WERI-Rb-1 (cell line): ENCODE measurements around the gene NUP205.
"Not testable (repeated sequence)": the region's sequence is repeated elsewhere in the genome, so short reads cannot be mapped to it uniquely, and the experiment has no call there.

Source experiments
- DNase-seq: peaks from one replicate; pipeline ENCODE4 v3.0.0-alpha.2; 2020
- H3K27ac ChIP-seq: fragments of 250-450 bp; sonication (Bioruptor Pico); 2 replicates; pipeline ENCODE4 v1.5.1; 2020; ENCODE audit warnings: mild to moderate bottlenecking, moderate library complexity
- H3K27me3 ChIP-seq: fragments of 250-450 bp; sonication (Bioruptor Pico); 2 replicates; pipeline ENCODE4 v1.5.1; 2021; ENCODE audit warnings: mild to moderate bottlenecking, low read depth, moderate library complexity; ENCODE audit not compliant: insufficient read depth, severe bottlenecking
- H3K36me3 ChIP-seq: fragments of 250-450 bp; sonication (Bioruptor Pico); 2 replicates; pipeline ENCODE4 v1.5.1; 2020; ENCODE audit warnings: mild to moderate bottlenecking, moderate library complexity
- H3K4me3 ChIP-seq: 2 replicates; pipeline ENCODE4 v1.5.1; 2011; ENCODE audit warnings: low read depth, mild to moderate bottlenecking, control low read depth, low read length
- H3K9me3 ChIP-seq: fragments of 250-450 bp; sonication (Bioruptor Pico); 2 replicates; pipeline ENCODE4 v1.5.1; 2021; ENCODE audit warnings: mild to moderate bottlenecking, moderate library complexity; ENCODE audit not compliant: severe bottlenecking
- TF ChIP-seq, protein P1 (sequence below): IDR thresholded peaks from 2 replicates; pipeline ENCODE4 v1.5.1; 2011; ENCODE audit warnings: low read depth, mild to moderate bottlenecking, control low read depth, inconsistent platforms, low read length

NUP205 gene

DNA sequence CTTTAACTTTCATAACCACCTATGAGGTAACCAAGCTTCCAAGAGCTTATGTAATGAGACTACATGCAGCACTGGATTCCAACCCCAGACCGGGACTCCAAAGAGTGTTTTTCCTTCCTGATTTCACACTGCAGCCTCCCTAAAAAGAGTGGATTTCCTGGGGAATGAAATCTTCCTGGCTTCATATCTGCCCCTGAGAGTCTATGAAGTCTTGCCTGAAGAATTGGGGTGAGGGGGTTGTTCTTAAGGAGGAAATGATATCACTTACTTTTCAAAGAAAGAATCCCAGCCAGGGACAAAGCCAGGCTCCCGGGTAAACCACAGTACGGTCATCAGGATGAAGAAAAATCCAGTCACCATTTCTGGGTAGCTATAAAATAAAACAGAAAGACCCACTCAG lies 134.3 kb downstream of the NUP205 start:
- Histone ChIP-seq H3K36me3 (no peaks in the 10 kb centered on the region; the same call in 1 of the 2 replicates), H3K4me3 (no peak overlapping the region), H3K27ac (no peak overlapping the region), H3K9me3 (no peaks in the 10 kb centered on the region), H3K27me3 (no peaks in the 10 kb centered on the region)
- no peak for DNase-seq
- TF ChIP-seq, protein P1, sequence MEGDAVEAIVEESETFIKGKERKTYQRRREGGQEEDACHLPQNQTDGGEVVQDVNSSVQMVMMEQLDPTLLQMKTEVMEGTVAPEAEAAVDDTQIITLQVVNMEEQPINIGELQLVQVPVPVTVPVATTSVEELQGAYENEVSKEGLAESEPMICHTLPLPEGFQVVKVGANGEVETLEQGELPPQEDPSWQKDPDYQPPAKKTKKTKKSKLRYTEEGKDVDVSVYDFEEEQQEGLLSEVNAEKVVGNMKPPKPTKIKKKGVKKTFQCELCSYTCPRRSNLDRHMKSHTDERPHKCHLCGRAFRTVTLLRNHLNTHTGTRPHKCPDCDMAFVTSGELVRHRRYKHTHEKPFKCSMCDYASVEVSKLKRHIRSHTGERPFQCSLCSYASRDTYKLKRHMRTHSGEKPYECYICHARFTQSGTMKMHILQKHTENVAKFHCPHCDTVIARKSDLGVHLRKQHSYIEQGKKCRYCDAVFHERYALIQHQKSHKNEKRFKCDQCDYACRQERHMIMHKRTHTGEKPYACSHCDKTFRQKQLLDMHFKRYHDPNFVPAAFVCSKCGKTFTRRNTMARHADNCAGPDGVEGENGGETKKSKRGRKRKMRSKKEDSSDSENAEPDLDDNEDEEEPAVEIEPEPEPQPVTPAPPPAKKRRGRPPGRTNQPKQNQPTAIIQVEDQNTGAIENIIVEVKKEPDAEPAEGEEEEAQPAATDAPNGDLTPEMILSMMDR, result no peak

DNA sequence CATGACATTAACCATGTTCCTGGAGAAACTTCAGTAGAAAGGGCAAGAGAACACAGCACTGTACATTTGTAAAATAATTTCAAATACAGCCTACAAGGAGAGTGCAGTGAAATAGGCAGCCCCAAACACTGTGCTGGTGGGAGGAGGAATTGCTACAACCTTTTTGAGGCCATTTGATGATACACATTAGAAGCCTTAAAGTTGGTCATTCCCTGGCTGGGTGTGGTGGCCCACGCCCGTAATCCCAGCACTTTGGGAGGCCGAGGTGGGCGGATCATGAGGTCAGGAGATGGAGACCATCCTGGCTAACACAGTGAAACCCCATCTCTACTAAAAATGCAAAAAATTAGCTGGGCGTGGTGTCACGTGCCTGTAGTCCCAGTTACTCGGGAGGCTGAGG lies 134.9 kb downstream of the NUP205 start:
- not testable (repeated sequence) for H3K27ac ChIP-seq, H3K27me3 ChIP-seq, H3K9me3 ChIP-seq, DNase-seq, H3K4me3 ChIP-seq, H3K36me3 ChIP-seq

DNA sequence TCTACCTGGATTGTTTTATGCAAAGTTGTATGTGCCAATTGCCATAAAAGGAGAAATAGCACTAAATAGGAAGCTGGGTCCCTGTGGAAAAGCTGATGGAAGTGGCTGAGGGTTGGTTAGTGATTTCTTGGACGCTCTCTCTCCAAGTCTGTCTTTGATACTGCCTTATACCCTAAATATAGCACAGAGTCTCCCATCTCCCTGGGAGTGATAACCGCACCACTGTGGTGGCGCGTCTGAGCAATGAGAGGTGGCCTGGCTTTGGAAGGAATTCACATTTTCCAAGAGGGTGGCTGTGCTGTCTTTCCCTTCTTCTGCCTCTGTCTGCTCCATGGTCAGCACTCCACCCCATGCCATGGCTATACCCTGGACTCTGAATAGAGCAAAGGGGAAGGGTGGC lies 135.8 kb downstream of the NUP205 start:
- Histone ChIP-seq H3K36me3 (no peaks in the 10 kb centered on the region; the same call in none of the 2 replicates), H3K27ac (no peak overlapping the region), H3K27me3 (no peaks in the 10 kb centered on the region), H3K9me3 (no peaks in the 10 kb centered on the region), H3K4me3 (no peak overlapping the region)
- no peak for DNase-seq
- TF ChIP-seq, protein P1, result no peak

DNA sequence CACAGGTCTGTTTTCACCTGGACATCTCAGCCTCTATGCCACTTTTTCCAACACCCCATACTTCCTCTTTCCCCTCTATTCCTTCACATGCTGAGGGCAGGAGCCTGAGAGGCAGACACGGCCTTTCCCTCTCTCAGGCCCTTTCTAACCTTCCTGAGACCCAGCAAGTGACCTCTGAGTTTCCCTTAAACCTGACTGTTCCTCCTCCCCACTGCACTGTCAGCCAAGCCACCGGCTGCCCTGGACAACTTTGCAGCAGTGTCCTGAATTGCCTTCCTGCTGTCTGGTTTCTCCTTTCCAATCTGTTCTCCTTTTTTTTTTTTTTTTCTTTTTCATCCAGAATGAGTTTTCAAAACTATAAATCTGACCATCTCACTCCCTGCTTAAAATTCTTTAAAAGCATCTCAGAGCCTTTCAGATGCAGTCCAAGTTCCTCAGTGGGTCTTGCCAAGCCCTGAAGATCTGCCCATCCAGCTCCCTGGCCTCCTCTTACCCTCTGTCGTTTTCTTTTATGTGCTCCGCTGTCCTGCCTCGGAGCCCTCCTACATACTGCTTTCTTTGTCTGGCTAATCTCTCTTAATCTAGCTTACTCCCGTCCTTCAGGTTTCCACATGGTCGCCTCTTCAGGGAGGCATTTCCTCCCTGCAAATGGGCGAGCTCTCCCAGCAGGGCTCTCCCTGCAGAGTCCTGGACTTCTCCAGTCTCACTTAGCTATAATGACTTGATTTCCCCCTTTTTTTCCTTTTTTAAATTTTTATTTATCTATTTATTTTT lies 139.7 kb downstream of the NUP205 start:
- TF ChIP-seq, protein P1, result no peak
- no peaks in the 10 kb centered on the region for H3K9me3 ChIP-seq
- H3K36me3 ChIP-seq, result no peaks in the 10 kb centered on the region; the same call in 1 of the 2 replicates
- H3K4me3 ChIP-seq, result no peak overlapping the region
- peak; percentile 74 for DNase-seq
- peak overlapping the region; percentile 96 for H3K27ac ChIP-seq
- H3K27me3 ChIP-seq, result no peaks in the 10 kb centered on the region
